GM12892 (cell line): Measurements from ENCODE around the gene AQP6.

Experiments used
- POLR2A ChIP-seq: IDR thresholded peaks from 2 replicates; pipeline ENCODE4 v1.6.1; 2011; ENCODE audit warnings: low read depth, low read length, control low read depth
- POLR2AphosphoS5 ChIP-seq: IDR thresholded peaks from 2 replicates; pipeline ENCODE4 v1.6.1; 2011; ENCODE audit warnings: low read depth, low read length, control low read depth
- TAF1 ChIP-seq: IDR thresholded peaks from 2 replicates; pipeline ENCODE4 v1.6.1; 2011; ENCODE audit warnings: low read depth, mild to moderate bottlenecking, control low read depth, low read length, borderline replicate concordance

GRCh38 chr12:49973361-49973830 is 649 bp downstream of the AQP6 start:
- TF ChIP-seq POLR2AphosphoS5, result no peak
- TF ChIP-seq POLR2A, result no peak
- no peak for TF ChIP-seq TAF1
